HT1080 (cell line): Measurements from ENCODE around the gene LEPR. TPM values are rescaled to one million over a fixed set of nuclear protein-coding genes. Genes with fewer than 3 reads are reported as not detected.
"Not testable (repeated sequence)": the region's sequence is repeated elsewhere in the genome, so short reads cannot be mapped to it uniquely, and the experiment has no call there.

Experiments used
- DNase-seq: peaks from one replicate; pipeline ENCODE4 v3.0.0-alpha.2; 2015; ENCODE audit warnings: low read depth
- total RNA-seq: library from RNA; depleted of rRNA; stranded (reverse); fragments of >200 nt; shearing (Covaris generic); gene quantifications from 2 replicates; pipeline ENCODE4 v1.2.3, GENCODE V29; 2014

Gene LEPR
- total RNA-seq, 1 experiment from 2014 or later = 1.5 TPM

DNA sequence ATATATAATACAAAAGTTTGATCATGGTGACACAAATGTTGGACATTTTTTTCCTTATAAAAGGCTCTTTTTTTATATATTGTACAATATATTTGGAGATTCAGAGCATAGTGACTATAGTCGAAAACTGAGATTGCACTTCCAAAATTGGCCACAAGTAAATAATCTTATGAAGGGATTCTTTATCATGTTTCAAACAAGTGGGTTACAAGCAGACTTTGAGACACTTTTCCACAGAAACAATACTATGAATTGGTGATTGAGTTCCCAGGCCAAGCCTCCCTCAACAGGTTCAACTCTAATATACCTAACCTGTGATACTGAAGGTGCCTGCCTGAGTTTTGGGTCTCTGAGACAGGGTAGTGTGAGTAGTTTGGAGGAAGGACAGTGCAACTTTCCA lies 13.8 kb downstream of the LEPR start:
- DNase-seq = no peak

- no peak for DNase-seq
Observed at GRCh38 chr1:65434760-65435159, 14.3 kb downstream of the LEPR start.

DNA sequence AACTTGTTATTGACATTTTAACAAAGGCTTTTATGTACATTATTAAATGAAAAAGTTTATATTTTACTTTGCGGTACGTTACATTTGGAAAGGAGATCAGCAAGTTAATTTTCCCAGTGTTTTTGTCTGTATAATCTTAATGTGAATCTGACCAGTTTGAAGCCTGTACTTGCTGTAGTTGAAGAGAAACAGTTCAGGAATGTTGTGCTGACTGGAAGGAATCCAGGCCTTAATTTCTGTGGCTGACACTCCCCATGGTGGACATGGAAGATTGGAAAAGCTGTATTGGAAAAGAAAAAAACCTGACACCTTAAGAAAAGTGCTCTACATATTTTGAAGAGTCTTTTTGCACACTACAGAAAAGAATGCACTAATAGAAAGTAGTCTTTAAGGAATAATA lies 15.5 kb downstream of the LEPR start:
- no peak for DNase-seq

- no peak for DNase-seq
Observed at GRCh38 chr1:65437616-65438015, 17.1 kb downstream of the LEPR start.

- no peak for DNase-seq
Observed at GRCh38 chr1:65440322-65440900, 19.9 kb downstream of the LEPR start.

- no peak for DNase-seq
Observed at GRCh38 chr1:65440915-65441314, 20.4 kb downstream of the LEPR start.

DNA sequence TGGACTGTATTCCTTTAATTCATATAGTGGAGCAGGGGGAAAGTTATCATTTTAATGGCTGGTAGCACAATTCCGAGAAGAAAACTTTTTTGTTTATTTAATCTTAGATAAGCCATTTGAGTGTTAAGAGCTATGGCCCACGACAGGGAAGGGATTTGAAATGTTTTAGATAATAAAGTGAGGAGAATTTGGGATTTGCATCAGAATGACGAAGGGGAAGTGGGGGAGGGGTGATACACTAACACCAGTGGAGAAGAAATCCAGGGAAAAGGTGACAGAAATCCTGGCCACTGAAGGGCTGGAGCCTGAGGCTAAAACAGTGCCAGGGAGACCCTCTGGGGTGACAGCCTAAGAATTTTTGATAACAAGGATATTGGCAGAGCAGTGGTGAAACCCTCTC lies 21.0 kb downstream of the LEPR start:
- no peak for DNase-seq

GRCh38 chr1:65442442-65442841 lies 22.0 kb downstream of the LEPR start:
- DNase-seq = no peak

DNA sequence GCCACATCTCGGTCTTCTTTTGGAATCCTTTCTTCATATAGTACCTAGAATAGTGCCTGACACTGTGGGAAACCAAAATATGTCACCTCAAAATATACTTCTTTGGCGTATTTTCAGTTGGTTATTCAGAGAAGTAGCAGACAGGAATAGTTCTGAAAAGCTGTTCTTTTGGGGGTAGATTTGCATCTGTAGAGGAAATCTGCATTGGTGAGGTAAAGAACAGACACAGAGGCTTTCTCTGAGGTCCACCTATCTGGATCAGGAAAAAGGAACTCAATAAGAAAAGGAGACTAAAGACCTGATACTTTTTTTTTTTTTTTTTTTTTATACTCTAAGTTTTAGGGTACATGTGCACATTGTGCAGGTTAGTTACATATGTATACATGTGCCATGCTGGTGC lies 23.2 kb downstream of the LEPR start:
- DNase-seq = no peak

GRCh38 chr1:65444128-65444640 lies 23.7 kb downstream of the LEPR start:
- no peak for DNase-seq

DNA sequence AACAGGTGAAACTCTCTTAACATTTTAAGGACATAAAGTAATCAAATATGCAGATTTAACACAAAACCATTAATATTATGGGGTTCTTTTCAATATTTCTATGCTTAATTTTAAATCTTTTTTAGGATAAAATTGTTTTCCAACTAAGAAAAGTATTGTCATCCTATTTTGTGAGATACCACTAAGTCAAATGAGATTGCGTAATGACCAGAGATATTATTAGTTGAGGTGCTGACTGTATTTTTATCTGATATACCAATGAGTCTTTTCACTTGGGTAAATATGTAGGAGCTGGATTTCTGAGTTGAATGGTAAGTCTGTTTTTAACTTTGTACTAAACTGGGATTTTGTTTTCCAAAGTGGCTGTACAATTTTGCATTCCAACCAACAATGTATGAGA lies 25.4 kb downstream of the LEPR start:
- no peak for DNase-seq

DNA sequence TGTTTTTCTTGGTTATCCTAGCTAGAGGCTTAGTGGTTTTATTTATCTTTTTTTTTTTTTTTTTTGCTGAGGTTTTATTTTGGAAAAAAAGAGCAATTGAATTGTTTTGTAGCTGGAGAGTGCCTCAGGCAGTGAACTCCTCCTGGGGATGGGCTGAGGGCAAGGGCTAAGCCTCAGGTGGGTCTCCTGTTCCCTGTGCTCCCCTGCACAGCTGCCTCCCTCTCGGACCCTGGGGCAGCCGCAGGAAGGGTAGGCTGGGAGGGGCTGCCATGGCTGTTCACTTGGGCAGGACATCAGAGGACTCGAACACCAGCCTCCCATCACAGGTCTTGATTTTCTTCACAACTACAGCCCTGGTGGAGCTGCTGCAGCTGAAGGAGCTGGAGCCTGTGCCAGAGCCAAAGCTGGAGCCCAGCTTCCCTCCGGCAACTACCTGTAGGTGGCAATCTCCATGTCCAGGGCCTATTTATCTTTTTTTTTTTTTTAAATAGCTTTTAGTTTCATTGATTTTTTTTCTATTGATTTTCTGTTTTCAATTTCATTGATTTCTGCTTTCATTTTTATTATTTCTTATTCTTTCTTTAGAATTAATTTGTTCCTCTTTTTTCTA lies 28.9 kb downstream of the LEPR start:
- no peak for DNase-seq

DNA sequence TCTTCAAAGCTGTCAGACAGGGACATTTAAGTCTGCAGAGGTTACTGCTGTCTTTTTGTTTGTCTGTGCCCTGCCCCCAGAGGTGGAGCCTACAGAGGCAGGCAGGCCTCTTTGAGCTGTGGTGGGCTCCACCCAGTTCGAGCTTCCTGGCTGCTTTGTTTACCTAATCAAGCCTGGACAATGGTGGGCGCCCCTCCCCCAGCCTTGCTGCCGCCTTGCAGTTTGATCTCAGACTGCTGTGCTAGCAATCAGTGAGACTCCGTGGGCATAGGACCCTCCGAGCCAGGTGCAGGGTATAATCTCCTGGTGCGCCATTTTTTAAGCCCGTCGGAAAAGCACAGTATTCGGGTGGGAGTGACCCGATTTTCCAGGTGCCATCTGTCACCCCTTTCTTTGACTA lies 35.2 kb downstream of the LEPR start:
- DNase-seq = not testable (repeated sequence)

DNA sequence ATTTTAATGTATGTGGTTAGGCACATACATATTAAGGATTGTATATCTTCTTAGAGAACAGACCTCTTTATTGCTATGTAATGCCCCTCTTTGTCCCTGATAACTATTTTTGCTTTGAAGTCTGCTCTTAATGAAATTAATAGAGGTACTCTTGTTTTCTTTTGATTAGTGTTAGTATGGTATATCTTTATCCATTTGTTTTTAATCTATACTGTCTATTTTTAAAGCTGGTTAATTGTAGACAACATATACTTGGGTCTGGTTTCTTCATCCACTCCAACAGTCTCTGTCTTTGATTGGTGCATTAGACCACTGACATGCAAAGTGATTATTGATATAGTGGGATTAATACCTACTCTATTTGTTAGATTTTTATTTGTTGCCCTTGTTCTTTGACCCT lies 36.0 kb downstream of the LEPR start:
- DNase-seq = no peak

DNA sequence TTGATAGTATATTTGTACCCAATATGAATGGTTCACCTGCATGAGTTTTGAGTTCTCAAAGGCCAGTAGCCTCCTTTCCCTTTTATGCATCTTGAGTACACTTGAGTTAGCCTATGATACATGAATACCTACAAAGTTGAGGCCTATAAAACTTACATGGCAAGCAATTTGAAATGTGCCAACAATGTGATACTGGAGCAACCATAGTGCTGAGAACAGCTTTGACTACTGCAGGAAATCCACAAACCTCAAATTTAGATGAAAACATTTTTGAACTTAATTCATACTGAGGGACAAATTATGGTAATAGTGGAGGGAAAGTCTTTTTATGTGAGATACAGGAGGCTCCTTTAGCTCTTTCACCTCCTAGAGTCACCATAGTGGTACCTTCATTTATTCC lies 37.4 kb downstream of the LEPR start:
- no peak for DNase-seq

DNA sequence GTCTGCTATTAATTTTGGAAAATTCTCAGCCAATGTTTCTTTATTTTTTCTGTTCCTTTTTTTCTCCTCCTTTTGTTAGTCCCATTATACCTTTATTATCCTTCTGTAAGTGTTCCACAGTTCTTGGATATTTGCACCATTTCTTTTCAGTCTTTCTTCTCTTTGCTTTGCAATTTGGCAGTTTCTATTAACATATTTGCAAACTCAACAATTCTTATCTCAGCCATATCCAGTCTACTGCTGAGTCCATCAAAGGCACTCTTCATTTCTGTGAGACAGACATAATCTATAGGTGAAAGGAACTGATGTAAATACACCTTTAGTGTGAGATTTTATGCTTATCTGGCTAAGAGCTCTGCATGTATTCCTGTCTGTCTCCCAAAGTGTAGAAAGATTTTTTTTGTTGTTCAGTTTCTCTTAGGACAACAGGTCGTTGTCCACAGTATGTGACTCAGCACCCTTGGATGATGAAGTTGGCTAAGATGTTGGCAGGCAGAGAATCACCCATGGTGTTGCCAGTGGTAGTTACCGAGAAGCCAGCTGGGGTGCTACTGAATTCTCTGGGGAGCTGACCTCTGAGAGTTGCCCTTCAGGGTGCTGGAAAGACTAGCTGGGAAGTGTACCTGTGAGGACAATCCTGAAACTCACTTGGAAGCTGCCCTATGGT lies 38.4 kb downstream of the LEPR start:
- no peak for DNase-seq

- DNase-seq = peak; percentile 46
Observed at GRCh38 chr1:65459397-65459768, 38.9 kb downstream of the LEPR start.

GRCh38 chr1:65465837-65466236 lies 45.4 kb downstream of the LEPR start:
- DNase-seq = not testable (repeated sequence)

DNA sequence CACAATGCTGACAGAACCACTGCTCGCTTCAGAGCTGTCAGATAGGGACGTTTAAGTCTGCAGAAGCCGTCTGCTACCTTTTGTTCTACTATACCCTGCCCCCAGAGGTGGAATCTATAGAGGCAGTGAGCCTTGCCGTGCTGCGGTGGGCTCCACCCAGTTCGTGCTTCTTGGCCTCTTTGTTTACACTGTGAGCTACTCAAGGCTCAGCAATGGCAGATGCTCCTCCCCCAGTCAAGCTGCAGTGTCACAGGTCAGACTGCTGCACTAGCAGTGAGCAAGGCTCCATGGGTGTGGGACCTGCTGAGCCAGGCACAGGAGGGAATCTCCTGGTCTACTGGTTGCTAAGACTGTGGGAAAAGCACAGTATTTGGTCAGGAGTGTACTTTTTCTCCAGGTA lies 47.1 kb downstream of the LEPR start:
- peak; percentile 61 for DNase-seq

- DNase-seq = no peak
Observed at GRCh38 chr1:65469126-65469888, 48.8 kb downstream of the LEPR start.

- peak; percentile 13 for DNase-seq
Observed at GRCh38 chr1:65469889-65470340, 49.4 kb downstream of the LEPR start.
